Left ventricle myocardium inferior (tissue), 1 donor: ENCODE measurements around the gene NBL1. TPM values are rescaled to one million over a fixed set of nuclear protein-coding genes. Genes with fewer than 3 reads are reported as not detected.

ENCODE experiments used
- DNase-seq: peaks from one replicate; pipeline ENCODE4 v3.0.0-alpha.2; 2020
- H3K27ac ChIP-seq: fragments of 200-600 bp; replicated peaks from 2 replicates; pipeline ENCODE4 v1.8.0; 2021
- H3K27me3 ChIP-seq: fragments of 200-600 bp; 2 replicates; pipeline ENCODE4 v1.8.0; 2021; ENCODE audit warnings: low read depth
- H3K36me3 ChIP-seq: fragments of 200-600 bp; 2 replicates; pipeline ENCODE4 v1.8.0; 2021
- H3K4me1 ChIP-seq: fragments of 200-600 bp; 2 replicates; pipeline ENCODE4 v1.8.0; 2021
- H3K4me3 ChIP-seq: fragments of 200-600 bp; 2 replicates; pipeline ENCODE4 v1.8.0; 2021; ENCODE audit warnings: mild to moderate bottlenecking, moderate library complexity
- H3K9me3 ChIP-seq: fragments of 200-600 bp; replicated peaks from 2 replicates; pipeline ENCODE4 v1.8.0; 2021
- intact Hi-C: fragments of 100-400 bp; cut with micrococcal nuclease; formaldehyde crosslinking; loops from one replicate; pipeline ENCODE4 v1.11.0; 2022
- total RNA-seq: library from RNA; stranded (reverse); fragmentation: NEBNext Ultra II Directional; extraction: Animal tissue kit (Norgen Biotek cat#: 25700); gene quantifications from one replicate; pipeline ENCODE4 v1.2.1, GENCODE V29; 2021
- TF ChIP-seq, protein P1 (sequence below): fragments of 200-600 bp; IDR thresholded peaks from 2 replicates; pipeline ENCODE4 v1.8.0; 2021; ENCODE audit warnings: antibody characterized with exemption, mild to moderate bottlenecking, borderline replicate concordance
- donor health status: DM: no; HTN: yes; CAD: no; lungs with severe emphysema.

The NBL1 gene
- total RNA-seq, 1 donor from 2014 or later = 30.0 TPM

DNA sequence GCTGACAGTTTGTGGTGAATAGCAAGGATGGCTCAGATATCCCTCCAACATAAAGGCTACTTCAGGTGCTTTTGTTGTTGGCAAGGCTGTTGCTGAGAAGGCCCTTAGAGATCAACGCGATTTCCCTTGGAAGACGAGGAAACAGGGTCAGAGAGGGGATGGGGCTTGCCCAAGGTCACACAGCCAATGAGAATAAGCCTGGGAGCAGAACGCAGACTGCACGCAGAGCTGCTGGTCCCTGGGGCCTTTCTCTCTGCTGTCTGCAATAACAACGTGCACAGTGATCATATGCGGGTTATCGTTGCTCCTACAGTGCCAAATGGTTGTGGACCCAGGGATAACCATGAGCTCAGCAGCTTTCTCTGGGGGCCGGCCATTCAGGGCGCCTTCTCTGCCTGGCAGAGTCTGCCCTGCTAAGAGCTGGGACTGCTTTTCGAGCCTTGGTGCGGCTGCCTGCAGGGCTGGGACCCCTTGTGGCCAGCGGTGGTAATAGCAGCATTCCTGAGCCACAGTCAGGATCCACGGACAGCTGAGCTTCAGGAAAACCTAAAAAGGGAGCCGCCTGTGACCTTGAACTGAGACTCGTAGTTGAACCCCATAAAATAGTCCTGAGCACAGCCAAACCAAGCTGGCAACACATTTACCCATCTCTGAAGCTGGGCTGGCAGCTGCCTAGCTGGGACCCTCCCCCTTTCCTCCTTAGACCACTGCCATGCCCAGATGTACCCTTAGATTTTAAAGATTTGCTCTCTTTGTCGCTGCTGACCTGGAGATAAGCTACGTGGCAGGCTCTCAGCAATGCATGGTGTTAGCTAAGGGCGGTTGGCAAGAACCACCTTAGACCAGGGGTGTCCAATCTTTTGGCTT lies 60.4 kb downstream of the NBL1 start:
- intact Hi-C loops = no loop called here
- Histone ChIP-seq H3K9me3 (no peaks in the 10 kb centered on the region), H3K27me3 (no peaks in the 10 kb centered on the region), H3K36me3 (peaks cover 14% of the 10 kb centered on the region), H3K27ac (no peak overlapping the region), H3K4me1 (peaks cover 8% of the 10 kb centered on the region), H3K4me3 (peak overlapping the region; percentile 29)
- TF ChIP-seq, protein P1, sequence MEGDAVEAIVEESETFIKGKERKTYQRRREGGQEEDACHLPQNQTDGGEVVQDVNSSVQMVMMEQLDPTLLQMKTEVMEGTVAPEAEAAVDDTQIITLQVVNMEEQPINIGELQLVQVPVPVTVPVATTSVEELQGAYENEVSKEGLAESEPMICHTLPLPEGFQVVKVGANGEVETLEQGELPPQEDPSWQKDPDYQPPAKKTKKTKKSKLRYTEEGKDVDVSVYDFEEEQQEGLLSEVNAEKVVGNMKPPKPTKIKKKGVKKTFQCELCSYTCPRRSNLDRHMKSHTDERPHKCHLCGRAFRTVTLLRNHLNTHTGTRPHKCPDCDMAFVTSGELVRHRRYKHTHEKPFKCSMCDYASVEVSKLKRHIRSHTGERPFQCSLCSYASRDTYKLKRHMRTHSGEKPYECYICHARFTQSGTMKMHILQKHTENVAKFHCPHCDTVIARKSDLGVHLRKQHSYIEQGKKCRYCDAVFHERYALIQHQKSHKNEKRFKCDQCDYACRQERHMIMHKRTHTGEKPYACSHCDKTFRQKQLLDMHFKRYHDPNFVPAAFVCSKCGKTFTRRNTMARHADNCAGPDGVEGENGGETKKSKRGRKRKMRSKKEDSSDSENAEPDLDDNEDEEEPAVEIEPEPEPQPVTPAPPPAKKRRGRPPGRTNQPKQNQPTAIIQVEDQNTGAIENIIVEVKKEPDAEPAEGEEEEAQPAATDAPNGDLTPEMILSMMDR = peak; percentile 96
- DNase-seq = peak; percentile 69

DNA sequence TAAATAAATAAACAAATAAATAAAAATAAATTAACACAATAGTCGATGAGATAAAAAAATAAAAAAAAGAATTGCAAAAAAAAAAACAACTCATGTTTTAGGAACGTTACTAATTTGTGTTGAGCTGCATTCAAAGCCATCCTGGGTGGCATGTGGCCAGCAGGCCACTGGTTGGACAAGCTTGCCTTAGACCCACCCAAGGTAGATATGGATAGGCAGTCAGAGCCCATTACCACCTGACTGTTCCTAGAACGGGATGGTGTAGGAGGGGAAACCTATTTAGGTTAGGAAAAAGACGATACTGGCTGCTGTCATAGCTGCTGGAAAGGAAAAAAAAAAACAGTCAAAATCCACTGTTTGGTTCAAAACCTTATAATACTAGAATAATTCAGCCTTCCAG lies 61.4 kb downstream of the NBL1 start:
- intact Hi-C loops = no loop called here

DNA sequence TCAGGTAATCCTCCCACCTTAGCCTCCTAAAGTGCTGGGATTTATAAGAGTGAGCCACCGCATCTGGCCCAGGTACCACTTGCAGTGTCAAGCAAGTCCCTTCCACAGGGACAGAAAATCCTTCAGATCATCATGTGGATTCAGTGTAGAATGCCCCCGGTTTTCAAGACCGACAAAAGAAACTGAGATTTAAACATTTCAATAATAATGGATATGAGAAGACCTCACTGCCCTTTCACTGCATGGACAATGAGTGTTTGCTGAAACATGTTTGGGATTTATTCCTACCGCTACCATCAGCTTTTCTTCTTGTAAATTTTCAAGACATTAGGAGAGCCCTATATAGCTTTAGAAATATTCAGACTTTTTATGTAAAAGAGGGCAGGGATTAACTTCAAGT lies 62.0 kb downstream of the NBL1 start:
- H3K27ac ChIP-seq = no peak overlapping the region

More for the DNA sequence above, 61.4 kb downstream of the NBL1 start:
- Histone ChIP-seq H3K36me3 (peaks cover 5% of the 10 kb centered on the region), H3K27ac (no peak overlapping the region), H3K4me3 (no peak overlapping the region), H3K9me3 (no peaks in the 10 kb centered on the region), H3K4me1 (peaks cover 8% of the 10 kb centered on the region), H3K27me3 (no peaks in the 10 kb centered on the region)
- DNase-seq = no peak
- TF ChIP-seq, protein P1 = no peak

More for the DNA sequence above, 62.0 kb downstream of the NBL1 start:
- Histone ChIP-seq H3K36me3 (no peaks in the 10 kb centered on the region), H3K4me3 (no peak overlapping the region), H3K27me3 (no peaks in the 10 kb centered on the region), H3K4me1 (peaks cover 8% of the 10 kb centered on the region), H3K9me3 (no peaks in the 10 kb centered on the region)
- intact Hi-C loops = no loop called here
- TF ChIP-seq, protein P1 = no peak
- no peak for DNase-seq

Other genes with a start within 250 kb of the NBL1 start
- gene CAPZB, start 158.8 kb upstream of the NBL1 start, total RNA-seq = 217 TPM
- not detected for gene HTR6, start 20.6 kb downstream of the NBL1 start, total RNA-seq
- 8.6 TPM for gene TMCO4, start 155.6 kb downstream of the NBL1 start, total RNA-seq
- not detected for gene RNF186, start 171.0 kb downstream of the NBL1 start, total RNA-seq
- 5.0 TPM for gene OTUD3, start 238.1 kb downstream of the NBL1 start, total RNA-seq